Transverse colon (tissue), 4 donors: Measurements from ENCODE around the gene ALK. TPM values are rescaled to one million over a fixed set of nuclear protein-coding genes. Genes with fewer than 3 reads are reported as not detected.

Experiments used
- DNase-seq: peaks from one replicate; pipeline ENCODE4 v3.0.0-alpha.2; 2019
- H3K27ac ChIP-seq, 4 donors: fragments of 200-600 bp; sonication (generic); 2 replicates each; pipeline ENCODE4 v1.5.1; 2016 to 2018; ENCODE audit warnings: inconsistent platforms in 4 of 4
- H3K27me3 ChIP-seq: fragments of 200-600 bp; sonication (generic); 2 replicates; pipeline ENCODE4 v1.5.1; 2017; ENCODE audit warnings: inconsistent platforms
- H3K36me3 ChIP-seq, 4 donors: fragments of 200-600 bp; sonication (generic); 2 replicates each; pipeline ENCODE4 v1.5.1; 2017 to 2019; ENCODE audit warnings: inconsistent platforms in 4 of 4
- H3K4me1 ChIP-seq, 4 donors: fragments of 200-600 bp; sonication (generic); 2 replicates each; pipeline ENCODE4 v1.5.1; 2017 to 2020; ENCODE audit warnings: inconsistent platforms in 4 of 4
- H3K4me3 ChIP-seq, 4 donors: fragments of 200-600 bp; sonication (generic); 1 replicate in 1 of 4; 2 replicates in 3 of 4; pipeline versions ENCODE4 v1.5.1 to v1.6.1; 2017 to 2019; ENCODE audit warnings: inconsistent platforms in 4 of 4
- H3K9me3 ChIP-seq, 2 donors: fragments of 200-600 bp; sonication (generic); 2 replicates each; pipeline ENCODE4 v1.5.1; 2017 to 2019; ENCODE audit warnings: inconsistent platforms in 2 of 2
- EP300 ChIP-seq: sonication (generic); formaldehyde crosslinking; IDR thresholded peaks from one replicate; pipeline ENCODE4 v1.6.1; 2017; ENCODE audit warnings: antibody characterized with exemption, low read depth
- POLR2A ChIP-seq: fragments of 450-650 bp; IDR thresholded peaks from one replicate; pipeline ENCODE4 v1.6.1; 2016; ENCODE audit warnings: antibody characterized with exemption, mild to moderate bottlenecking, moderate library complexity
- POLR2AphosphoS5 ChIP-seq, 3 donors: sonication (generic); formaldehyde crosslinking; IDR thresholded peaks; one replicate each; pipeline ENCODE4 v1.6.1; 2016; ENCODE audit warnings: antibody characterized with exemption in 3 of 3
- WGBS, 2 donors: methylation state at CpG; one replicate each; pipeline ENCODE4 v1.1.5; 2018; ENCODE audit warnings: low coverage in 1 of 2; 5-methylcytosine and 5-hydroxymethylcytosine counted together
- in situ Hi-C, 4 donors: fragments of 200-750 bp; cut with MboI; loops; one replicate each; pipeline versions ENCODE4 v1.15.0 to v1.15.1; 2017; ENCODE audit warnings: low sequenced_read_pairs in 3 of 4, low pct_ligation_motif_present in 1 of 4, low pct_unique_long_range_greater_than_20kb in 1 of 4
- intact Hi-C: fragments of 100-400 bp; cut with DNase I; formaldehyde crosslinking; loops from one replicate; pipeline ENCODE4 v1.15.1; 2023; ENCODE audit warnings: low total_unique reads
- total RNA-seq, 4 donors: library from RNA; depleted of rRNA; stranded (reverse); fragments of >200 nt; gene quantifications; one replicate each; pipeline ENCODE4 v1.1.0, GENCODE V29; 2016
- TF ChIP-seq, protein P1 (sequence below), 5 experiments: fragments of 200-600 bp in 3 of 5; fragments of 450-650 bp in 2 of 5; sonication (generic) in 3 of 5; IDR thresholded peaks; 1 replicate in 2 of 5; 2 replicates in 3 of 5; pipeline ENCODE4 v1.5.1; 2016 to 2017; ENCODE audit warnings: antibody characterized with exemption in 5 of 5, inconsistent platforms in 3 of 5, mild to moderate bottlenecking in 2 of 5, moderate library complexity in 1 of 5

ALK gene
- total RNA-seq, 4 donors from 2014 or later: 0.32 to 0.82 TPM; not detected in 2

DNA sequence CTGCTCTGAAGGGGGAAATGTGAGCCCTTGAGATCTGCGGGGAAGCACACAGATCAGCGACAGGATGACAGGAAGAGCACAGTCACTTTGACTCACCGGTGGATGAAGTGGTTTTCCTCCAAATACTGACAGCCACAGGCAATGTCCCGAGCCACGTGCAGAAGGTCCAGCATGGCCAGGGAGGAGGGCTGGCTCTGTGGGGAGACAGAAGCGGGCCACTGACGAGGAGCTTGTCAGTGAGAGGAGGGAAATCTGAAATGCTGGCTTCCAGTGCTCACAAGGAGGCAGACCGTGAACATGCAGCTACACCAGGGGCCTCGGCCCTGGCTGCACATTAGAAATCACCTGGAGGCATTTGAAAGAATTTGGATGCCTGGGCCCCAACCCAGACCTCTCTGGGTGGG lies 707.5 kb downstream of the ALK start:
- Histone ChIP-seq H3K9me3 (no peaks in the 10 kb centered on the region), H3K27ac (no peak overlapping the region), H3K4me3 (no peak overlapping the region), H3K27me3 (no peaks in the 10 kb centered on the region), H3K36me3 (no peaks in the 10 kb centered on the region), H3K4me1 (no peaks in the 10 kb centered on the region)
- in situ Hi-C loops (loop anchor here in 2 of 4 donors (25.0 kb wide), 2 partner anchors 377 to 627 kb away; no protein-coding TSS in a partner anchor), intact Hi-C loops (no loop called here)
- DNase-seq: no peak
- TF ChIP-seq POLR2AphosphoS5 (IDR thresholded peaks at IDR 0.05) (no peak), POLR2A (no peak), EP300 (no peak)
- TF ChIP-seq, protein P1, sequence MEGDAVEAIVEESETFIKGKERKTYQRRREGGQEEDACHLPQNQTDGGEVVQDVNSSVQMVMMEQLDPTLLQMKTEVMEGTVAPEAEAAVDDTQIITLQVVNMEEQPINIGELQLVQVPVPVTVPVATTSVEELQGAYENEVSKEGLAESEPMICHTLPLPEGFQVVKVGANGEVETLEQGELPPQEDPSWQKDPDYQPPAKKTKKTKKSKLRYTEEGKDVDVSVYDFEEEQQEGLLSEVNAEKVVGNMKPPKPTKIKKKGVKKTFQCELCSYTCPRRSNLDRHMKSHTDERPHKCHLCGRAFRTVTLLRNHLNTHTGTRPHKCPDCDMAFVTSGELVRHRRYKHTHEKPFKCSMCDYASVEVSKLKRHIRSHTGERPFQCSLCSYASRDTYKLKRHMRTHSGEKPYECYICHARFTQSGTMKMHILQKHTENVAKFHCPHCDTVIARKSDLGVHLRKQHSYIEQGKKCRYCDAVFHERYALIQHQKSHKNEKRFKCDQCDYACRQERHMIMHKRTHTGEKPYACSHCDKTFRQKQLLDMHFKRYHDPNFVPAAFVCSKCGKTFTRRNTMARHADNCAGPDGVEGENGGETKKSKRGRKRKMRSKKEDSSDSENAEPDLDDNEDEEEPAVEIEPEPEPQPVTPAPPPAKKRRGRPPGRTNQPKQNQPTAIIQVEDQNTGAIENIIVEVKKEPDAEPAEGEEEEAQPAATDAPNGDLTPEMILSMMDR (IDR thresholded peaks at IDR 0.05): no peak
- WGBS, 2 donors: 41 to 50% methylated on average over 6 to 9 of the region's 9 CpGs

GRCh38 chr2:29212009-29212408 lies 709.4 kb downstream of the ALK start:
- in situ Hi-C loops (loop anchor here in 2 of 4 donors (25.0 kb wide), 2 partner anchors 375 to 625 kb away; no protein-coding TSS in a partner anchor), intact Hi-C loops (no loop called here)
- no peak overlapping the region for H3K27ac ChIP-seq
- DNase-seq: no peak
- H3K9me3 ChIP-seq: no peaks in the 10 kb centered on the region
- H3K4me3 ChIP-seq: no peak overlapping the region
- 49 to 71% methylated on average over 3 to 5 of the region's 5 CpGs for WGBS, 2 donors
- no peaks in the 10 kb centered on the region for H3K36me3 ChIP-seq
- H3K4me1 ChIP-seq: no peaks in the 10 kb centered on the region
- H3K27me3 ChIP-seq: no peaks in the 10 kb centered on the region
- TF ChIP-seq POLR2AphosphoS5 (IDR thresholded peaks at IDR 0.05) (no peak), EP300 (no peak), POLR2A (no peak)
- TF ChIP-seq, protein P1 (IDR thresholded peaks at IDR 0.05): no peak

DNA sequence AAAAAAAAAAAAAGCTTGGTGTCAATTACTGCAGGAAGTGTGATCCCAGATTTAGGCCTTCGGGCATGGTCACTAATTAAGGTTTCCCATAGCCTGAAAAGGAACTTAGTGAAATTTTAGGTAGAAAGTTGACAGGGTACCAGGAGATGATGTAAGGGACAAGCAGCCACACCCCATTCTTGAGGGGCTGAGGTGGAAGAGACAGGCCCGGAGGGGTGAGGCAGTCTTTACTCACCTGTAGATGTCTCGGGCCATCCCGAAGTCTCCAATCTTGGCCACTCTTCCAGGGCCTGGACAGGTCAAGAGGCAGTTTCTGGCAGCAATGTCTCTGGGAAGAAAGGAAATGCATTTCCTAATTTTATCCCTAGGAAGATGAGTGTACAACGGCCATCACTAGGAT lies 711.8 kb downstream of the ALK start:
- in situ Hi-C loops: loop anchor here in 2 of 4 donors (5.0 to 25.0 kb wide), 3 partner anchors 252 to 622 kb away; no protein-coding TSS in a partner anchor

DNA sequence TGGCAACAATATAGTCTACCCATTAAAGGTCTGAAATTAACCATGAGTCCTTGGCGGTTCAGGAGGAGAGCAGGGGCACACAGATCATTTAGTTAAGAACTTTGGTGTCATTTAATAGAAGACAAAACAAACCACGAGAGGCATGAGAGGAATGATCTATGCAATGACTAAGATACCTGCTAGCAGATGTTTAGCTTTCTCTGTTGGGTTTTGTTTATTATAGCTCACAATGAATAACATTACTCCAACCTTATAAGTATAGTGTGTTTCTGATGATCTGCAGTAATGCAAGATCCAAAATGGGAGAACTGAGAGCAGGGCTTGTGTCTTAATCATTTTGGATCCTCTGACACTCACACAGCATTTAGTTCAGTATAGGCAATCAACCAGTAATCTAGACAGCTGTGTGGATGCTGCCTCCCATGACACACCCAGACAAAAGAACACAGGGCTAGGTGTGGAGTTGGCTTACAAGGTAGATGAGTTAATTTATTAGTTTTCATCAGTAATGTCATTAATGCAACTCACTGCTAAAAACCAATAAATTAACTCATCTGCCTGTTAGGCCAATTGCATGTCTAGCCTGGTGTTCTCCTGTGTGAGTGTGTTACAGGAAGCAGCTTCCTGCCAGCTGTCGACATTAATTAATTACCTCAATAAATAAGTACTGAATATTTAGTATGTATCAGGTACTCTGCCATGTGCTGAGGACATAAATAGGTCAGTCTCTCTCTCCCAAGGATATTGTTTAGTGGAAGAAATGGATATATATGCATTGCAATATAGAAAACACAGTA lies 713.8 kb downstream of the ALK start:
- 53 to 67% methylated on average over 3 of the region's 3 CpGs for WGBS, 2 donors
- TF ChIP-seq, protein P1 (IDR thresholded peaks at IDR 0.05): no peak
- no peak for TF ChIP-seq POLR2AphosphoS5 (IDR thresholded peaks at IDR 0.05)
- no peak for TF ChIP-seq EP300
- no peak for TF ChIP-seq POLR2A
- DNase-seq: no peak
- no peaks in the 10 kb centered on the region for H3K27me3 ChIP-seq
- H3K27ac ChIP-seq: no peak overlapping the region
- in situ Hi-C loops: loop anchor here in 2 of 4 donors (5.0 to 25.0 kb wide), 3 partner anchors 250 to 620 kb away; no protein-coding TSS in a partner anchor
- H3K4me3 ChIP-seq: no peak overlapping the region
- H3K4me1 ChIP-seq: no peaks in the 10 kb centered on the region
- no peaks in the 10 kb centered on the region for H3K9me3 ChIP-seq
- no peaks in the 10 kb centered on the region for H3K36me3 ChIP-seq
- intact Hi-C loops: no loop called here

More for the DNA sequence above, 711.8 kb downstream of the ALK start:
- Histone ChIP-seq H3K27me3 (no peaks in the 10 kb centered on the region), H3K9me3 (no peaks in the 10 kb centered on the region), H3K4me1 (no peaks in the 10 kb centered on the region), H3K27ac (no peak overlapping the region), H3K36me3 (no peaks in the 10 kb centered on the region), H3K4me3 (no peak overlapping the region)
- DNase-seq: no peak
- WGBS, 2 donors: 94 to 96% methylated on average over 2 to 5 of the region's 5 CpGs
- no peak for TF ChIP-seq POLR2A
- TF ChIP-seq EP300: no peak
- TF ChIP-seq, protein P1 (IDR thresholded peaks at IDR 0.05): no peak
- no peak for TF ChIP-seq POLR2AphosphoS5 (IDR thresholded peaks at IDR 0.05)
- intact Hi-C loops: no loop called here
